IMR-90 (cell line): ENCODE results near the gene TAF4. TPM values are rescaled to one million over a fixed set of nuclear protein-coding genes. Genes with fewer than 3 reads are reported as not detected.
A peak's percentile ranks its signal among the peaks of the same experiment; 100 is the strongest.

ENCODE experiments used
- ATAC-seq: fragments of 200-7000 bp; cut with Tn5 transposase; 2 replicates; pipeline ENCODE4 v1.9.1; 2020; ENCODE audit warnings: low read depth, mild to moderate bottlenecking, moderate library complexity
- BruUV-seq: library from RNA; stranded (reverse); fragments of 400-500 nt; replicated peaks from 2 replicates; lab custom pipeline; 2021; lab: Mats Ljungman, UMichigan
- CTCF ChIA-PET: fragments of 300-600 bp; formaldehyde crosslinking; extraction: SDS; loops from one replicate; lab custom pipeline; 2021; ENCODE audit warnings: antibody characterized with exemption; lab: Yijun Ruan, JAX
- POLR2A ChIA-PET: fragments of 300-600 bp; sonication (Branson Sonifier 250); formaldehyde crosslinking; loops from one replicate; lab custom pipeline; 2022; ENCODE audit warnings: antibody characterized with exemption; ENCODE audit not compliant: unreplicated experiment; lab: Charles Lee
- DNase-seq: peaks from one replicate; pipeline ENCODE4 v3.0.0; 2013
- H2AFZ ChIP-seq: replicated peaks from 2 replicates; pipeline ENCODE3; 2013; ENCODE audit warnings: low read length, mild to moderate bottlenecking; ENCODE audit not compliant: poor library complexity
- H2AK5ac ChIP-seq: 2 replicates; pipeline ENCODE4 v1.6.1; 2013; ENCODE audit warnings: low read depth, low read length, inconsistent platforms
- H2AK9ac ChIP-seq: replicated peaks from 2 replicates; pipeline ENCODE3; 2013; ENCODE audit warnings: mild to moderate bottlenecking, low read depth, low read length, moderate library complexity; ENCODE audit not compliant: poor library complexity
- H2BK120ac ChIP-seq: 2 replicates; pipeline ENCODE4 v1.6.1; 2013; ENCODE audit warnings: low read depth, low read length, inconsistent platforms
- H2BK15ac ChIP-seq: 3 replicates; pipeline ENCODE4 v1.6.1; 2013; ENCODE audit warnings: low read depth, low read length, inconsistent platforms
- H2BK20ac ChIP-seq: 2 replicates; pipeline ENCODE4 v1.6.1; 2013; ENCODE audit warnings: low read depth, mild to moderate bottlenecking, inconsistent platforms, low read length, moderate library complexity
- H2BK5ac ChIP-seq: 2 replicates; pipeline ENCODE4 v1.6.1; 2013; ENCODE audit warnings: mild to moderate bottlenecking, low read depth, low read length, inconsistent platforms; ENCODE audit not compliant: poor library complexity, severe bottlenecking
- H3K14ac ChIP-seq: replicated peaks from 2 replicates; pipeline ENCODE4 v1.6.1; 2013; ENCODE audit warnings: low read depth, low read length, inconsistent platforms
- H3K18ac ChIP-seq: 2 replicates; pipeline ENCODE4 v1.6.1; 2013; ENCODE audit warnings: low read depth, low read length, control low read depth
- H3K23ac ChIP-seq: 2 replicates; pipeline ENCODE4 v1.6.1; 2013; ENCODE audit warnings: low read depth, low read length, inconsistent platforms
- H3K27ac ChIP-seq: 2 replicates; pipeline ENCODE4 v1.5.1; 2013; ENCODE audit warnings: mild to moderate bottlenecking, control low read depth, low read length; ENCODE audit not compliant: insufficient read depth
- H3K27me3 ChIP-seq: 2 replicates; pipeline ENCODE4 v1.6.1; 2013; ENCODE audit warnings: low read length; ENCODE audit not compliant: control insufficient read depth, insufficient read depth
- H3K36me3 ChIP-seq: 2 replicates; pipeline ENCODE4 v1.6.1; 2013; ENCODE audit warnings: low read length, mixed read lengths; ENCODE audit not compliant: control insufficient read depth, insufficient read depth
- H3K4ac ChIP-seq: 2 replicates; pipeline ENCODE4 v1.6.1; 2013; ENCODE audit warnings: low read depth, low read length, inconsistent platforms
- H3K4me1 ChIP-seq: 2 replicates; pipeline ENCODE4 v1.6.1; 2013; ENCODE audit warnings: low read length, mixed read lengths; ENCODE audit not compliant: control insufficient read depth, insufficient read depth
- H3K4me2 ChIP-seq: 2 replicates; pipeline ENCODE4 v1.6.1; 2013; ENCODE audit warnings: low read depth, mild to moderate bottlenecking, control low read depth, low read length, moderate library complexity
- H3K4me3 ChIP-seq: 2 replicates; pipeline ENCODE4 v1.5.1; 2013; ENCODE audit warnings: low read depth, mild to moderate bottlenecking, control low read depth, low read length, moderate library complexity; ENCODE audit not compliant: insufficient read depth
- H3K56ac ChIP-seq: 2 replicates; pipeline ENCODE4 v1.6.1; 2013; ENCODE audit warnings: low read length, inconsistent platforms; ENCODE audit not compliant: insufficient read depth; ENCODE audit errors: extremely low read depth
- H3K79me1 ChIP-seq, 2 experiments: 2 replicates each; pipeline ENCODE4 v1.6.1; 2013; ENCODE audit warnings: low read length in 2 of 2, inconsistent platforms in 1 of 2, low read depth in 1 of 2
- H3K9ac ChIP-seq: 2 replicates; pipeline ENCODE4 v1.6.1; 2013; ENCODE audit warnings: low read depth, low read length, control low read depth
- H3K9me1 ChIP-seq: 2 replicates; pipeline ENCODE4 v1.6.1; 2013; ENCODE audit warnings: low read length, inconsistent platforms; ENCODE audit not compliant: insufficient read depth
- H3K9me3 ChIP-seq: 2 replicates; pipeline ENCODE4 v1.6.1; 2013; ENCODE audit warnings: low read length; ENCODE audit not compliant: control insufficient read depth, insufficient read depth
- H4K20me1 ChIP-seq: 2 replicates; pipeline ENCODE4 v1.6.1; 2013; ENCODE audit warnings: low read length, inconsistent platforms; ENCODE audit not compliant: insufficient read depth
- H4K5ac ChIP-seq: 2 replicates; pipeline ENCODE4 v1.6.1; 2013; ENCODE audit warnings: mild to moderate bottlenecking, low read depth, low read length, control low read depth
- H4K8ac ChIP-seq, 2 experiments: 2 replicates each; pipeline ENCODE4 v1.6.1; 2013; ENCODE audit warnings: low read depth in 2 of 2, low read length in 2 of 2, control low read depth in 1 of 2, inconsistent platforms in 1 of 2
- H4K91ac ChIP-seq: 2 replicates; pipeline ENCODE4 v1.6.1; 2013; ENCODE audit warnings: low read depth, low read length, inconsistent platforms; ENCODE audit not compliant: insufficient read depth
- BHLHE40 ChIP-seq: fragments of 150-350 bp; IDR thresholded peaks from 2 replicates; pipeline ENCODE4 v1.6.1; 2016; ENCODE audit warnings: mild to moderate bottlenecking, low read depth, low read length
- CEBPB ChIP-seq: IDR thresholded peaks from 2 replicates; pipeline ENCODE4 v1.6.1; 2012; ENCODE audit warnings: low read depth, low read length, improper control_type of control experiment
- CHD1 ChIP-seq: IDR thresholded peaks from 2 replicates; pipeline ENCODE4 v1.6.1; 2012; ENCODE audit warnings: low read depth, low read length, improper control_type of control experiment
- FOS ChIP-seq: fragments of 150-350 bp; IDR thresholded peaks from 2 replicates; pipeline ENCODE4 v1.6.1; 2016; ENCODE audit warnings: low read depth, low read length
- MAFK ChIP-seq: IDR thresholded peaks from 2 replicates; pipeline ENCODE4 v1.6.1; 2012; ENCODE audit warnings: low read depth, low read length, improper control_type of control experiment
- MAZ ChIP-seq: IDR thresholded peaks from 2 replicates; pipeline ENCODE4 v1.6.1; 2012; ENCODE audit warnings: low read depth, mild to moderate bottlenecking, low read length, improper control_type of control experiment, moderate library complexity, borderline replicate concordance
- MXI1 ChIP-seq: IDR thresholded peaks from 2 replicates; pipeline ENCODE4 v1.6.1; 2012; ENCODE audit warnings: low read depth, mild to moderate bottlenecking, low read length, moderate library complexity, borderline replicate concordance
- POLR2A ChIP-seq: IDR thresholded peaks from 2 replicates; pipeline ENCODE4 v1.6.1; 2012; ENCODE audit warnings: mild to moderate bottlenecking, low read depth, low read length
- RAD21 ChIP-seq: IDR thresholded peaks from 2 replicates; pipeline ENCODE4 v1.6.1; 2012; ENCODE audit warnings: low read length, improper control_type of control experiment
- RCOR1 ChIP-seq: IDR thresholded peaks from 2 replicates; pipeline ENCODE4 v1.6.1; 2012; ENCODE audit warnings: mild to moderate bottlenecking, low read length, improper control_type of control experiment; ENCODE audit not compliant: insufficient replicate concordance
- RFX5 ChIP-seq: IDR thresholded peaks from 2 replicates; pipeline ENCODE4 v1.8.0; 2012; ENCODE audit warnings: low read depth, mild to moderate bottlenecking, low read length, moderate library complexity
- SMC3 ChIP-seq: fragments of 150-350 bp; IDR thresholded peaks from 2 replicates; pipeline ENCODE4 v1.6.1; 2016; ENCODE audit warnings: low read depth, mild to moderate bottlenecking, antibody characterized with exemption, low read length, moderate library complexity
- WGBS, 2 experiments: methylation state at CpG; one replicate each; pipeline versions ENCODE4 v1.1.5 to v1.1.7; 2013; ENCODE audit warnings: missing lambda C conversion rate in 2 of 2; ENCODE audit not compliant: insufficient read length in 1 of 2; ENCODE audit errors: extremely low coverage in 2 of 2; 5-methylcytosine and 5-hydroxymethylcytosine counted together
- dilution Hi-C: fragments of 300-500 bp; cut with HindIII; formaldehyde crosslinking; loops from one replicate; pipeline ENCODE4 v1.14.3; 2018; ENCODE audit warnings: low sequenced_read_pairs; ENCODE audit not compliant: unreplicated experiment
- in situ Hi-C: fragments of 300-500 bp; cut with MboI; formaldehyde crosslinking; loops from 3 replicates; pipeline ENCODE4 v1.14.3; 2019; ENCODE audit warnings: low sequenced_read_pairs, inconsistent platforms, mixed read lengths
- intact Hi-C: fragments of 100-400 bp; cut with micrococcal nuclease; formaldehyde crosslinking; loops from 2 replicates; pipeline ENCODE4 v1.10.0; 2022
- polyA plus RNA-seq, 3 experiments: library from polyadenylated mRNA; depleted of rRNA; stranded (reverse); fragments of >200 nt; gene quantifications; 2 replicates each; pipeline ENCODE4 v1.2.3, GENCODE V29; 2012; ENCODE audit warnings: low replicate concordance in 1 of 3
- total RNA-seq: library from RNA; depleted of rRNA; stranded (reverse); fragments of >200 nt; gene quantifications from 2 replicates; pipeline ENCODE4 v1.2.3, GENCODE V29; 2012
- TF ChIP-seq, protein P1 (sequence below): fragments of 150-350 bp; IDR thresholded peaks from 2 replicates; pipeline ENCODE4 v1.6.1; 2016; ENCODE audit warnings: low read depth, mild to moderate bottlenecking, low read length, moderate library complexity, borderline replicate concordance
- TF ChIP-seq, protein P2 (sequence below): fragments of 150-350 bp; IDR thresholded peaks from 2 replicates; pipeline ENCODE4 v1.6.1; 2017; ENCODE audit warnings: mild to moderate bottlenecking, antibody characterized with exemption, low read length, low read depth
- TF ChIP-seq, protein P3 (sequence below): conservative IDR thresholded peaks from 2 replicates; pipeline ENCODE4 v1.5.1; 2012; ENCODE audit warnings: mild to moderate bottlenecking, low read depth, low read length, improper control_type of control experiment

Gene TAF4
- total and polyA plus RNA-seq, 2 of the 4 experiments (the other 2 are of a cell fraction) = 1.4 to 5.1 TPM

DNA sequence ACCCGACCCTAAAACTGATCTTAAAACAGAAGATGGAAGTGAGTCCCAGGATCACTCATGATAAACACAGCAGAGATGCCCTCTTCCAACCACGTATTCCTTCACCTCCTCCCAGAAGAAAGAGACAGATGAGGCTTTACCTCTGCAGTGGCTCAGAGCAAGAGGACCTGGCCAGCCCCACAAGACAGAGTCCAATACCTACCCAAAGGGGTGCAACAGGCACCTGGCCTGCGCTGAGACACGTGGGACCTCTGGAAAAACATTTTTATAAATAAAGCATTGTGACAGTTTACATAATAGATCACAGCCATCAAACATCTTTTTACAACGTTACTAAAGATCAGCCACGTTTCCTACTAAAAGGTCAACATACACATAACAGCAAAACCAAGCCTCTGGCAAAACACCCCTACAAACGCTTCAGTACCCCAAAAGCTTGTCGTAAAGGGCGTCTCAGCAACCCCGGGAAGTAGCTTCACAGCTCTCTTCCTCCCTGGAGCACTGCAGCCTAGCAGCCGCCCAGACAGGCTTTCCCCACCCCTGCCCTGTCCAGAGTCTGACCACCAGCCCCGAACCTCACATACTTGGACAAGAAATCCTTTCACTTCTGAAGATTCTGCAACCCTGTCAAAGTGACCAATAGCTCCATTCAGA lies 2.9 kb downstream of the TAF4 start:
- intact Hi-C loops (loop anchor here (1.0 to 5.0 kb wide), 2 partner anchors 35 to 60 kb away; partner anchors contain the start of gene LSM14B), dilution Hi-C loops (no loop called here), in situ Hi-C loops (no loop called here)
- Histone ChIP-seq H3K9me3 (no peaks in the 10 kb centered on the region), H3K79me1 (peaks cover 29 to 64% of the 10 kb centered on the region in 2 experiments), H2BK15ac (no peak overlapping the region), H2AK5ac (no peak overlapping the region), H2BK20ac (no peak overlapping the region), H4K91ac (no peak overlapping the region), H3K4me3 (no peak overlapping the region), H3K27me3 (no peaks in the 10 kb centered on the region), H2AFZ (peak overlapping the region; percentile 54), H3K9me1 (no peaks in the 10 kb centered on the region; the same call in 1 of the 2 replicates), H4K8ac (no peak overlapping the region), H3K36me3 (0 out of 2 replicates have a peak, but pooled peaks cover 1% of the 10 kb centered on the region), H3K4ac (no peak overlapping the region), H4K20me1 (peaks cover 49% of the 10 kb centered on the region), H3K56ac (no peak overlapping the region), H3K27ac (no peak overlapping the region), H2BK120ac (no peak overlapping the region), H2AK9ac (peak overlapping the region; percentile 79), H3K18ac (no peak overlapping the region), H3K9ac (no peak overlapping the region), H4K5ac (no peak overlapping the region), H3K4me2 (peak overlapping the region; percentile 2; the same call in 1 of the 2 replicates), H2BK5ac (no peak overlapping the region), H3K4me1 (peaks cover 16% of the 10 kb centered on the region), H3K14ac (no peak overlapping the region), H3K23ac (no peak overlapping the region)
- BruUV-seq = no TSS peak
- ChIA-PET POLR2A (no interaction called here), CTCF (interaction anchor here (1.0 kb wide), 1 partner anchor 73 kb away, joined by 4 read pairs; no protein-coding TSS in a partner anchor)
- 80% methylated on average over 6 of the region's 12 CpGs; no CpG with 5 or more reads in 1 of the 2 experiments for WGBS, 2 experiments
- DNase-seq (no peak), ATAC-seq (no peak)
- TF ChIP-seq SMC3 (no peak), BHLHE40 (no peak), FOS (no peak), CEBPB (no peak), POLR2A (no peak), MXI1 (no peak), MAZ (no peak), RAD21 (no peak), CHD1 (no peak), RCOR1 (no peak), RFX5 (no peak), MAFK (no peak)
- TF ChIP-seq, protein P1, sequence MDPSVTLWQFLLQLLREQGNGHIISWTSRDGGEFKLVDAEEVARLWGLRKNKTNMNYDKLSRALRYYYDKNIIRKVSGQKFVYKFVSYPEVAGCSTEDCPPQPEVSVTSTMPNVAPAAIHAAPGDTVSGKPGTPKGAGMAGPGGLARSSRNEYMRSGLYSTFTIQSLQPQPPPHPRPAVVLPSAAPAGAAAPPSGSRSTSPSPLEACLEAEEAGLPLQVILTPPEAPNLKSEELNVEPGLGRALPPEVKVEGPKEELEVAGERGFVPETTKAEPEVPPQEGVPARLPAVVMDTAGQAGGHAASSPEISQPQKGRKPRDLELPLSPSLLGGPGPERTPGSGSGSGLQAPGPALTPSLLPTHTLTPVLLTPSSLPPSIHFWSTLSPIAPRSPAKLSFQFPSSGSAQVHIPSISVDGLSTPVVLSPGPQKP = no peak
- TF ChIP-seq, protein P2, sequence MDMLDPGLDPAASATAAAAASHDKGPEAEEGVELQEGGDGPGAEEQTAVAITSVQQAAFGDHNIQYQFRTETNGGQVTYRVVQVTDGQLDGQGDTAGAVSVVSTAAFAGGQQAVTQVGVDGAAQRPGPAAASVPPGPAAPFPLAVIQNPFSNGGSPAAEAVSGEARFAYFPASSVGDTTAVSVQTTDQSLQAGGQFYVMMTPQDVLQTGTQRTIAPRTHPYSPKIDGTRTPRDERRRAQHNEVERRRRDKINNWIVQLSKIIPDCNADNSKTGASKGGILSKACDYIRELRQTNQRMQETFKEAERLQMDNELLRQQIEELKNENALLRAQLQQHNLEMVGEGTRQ = no peak
- TF ChIP-seq, protein P3, sequence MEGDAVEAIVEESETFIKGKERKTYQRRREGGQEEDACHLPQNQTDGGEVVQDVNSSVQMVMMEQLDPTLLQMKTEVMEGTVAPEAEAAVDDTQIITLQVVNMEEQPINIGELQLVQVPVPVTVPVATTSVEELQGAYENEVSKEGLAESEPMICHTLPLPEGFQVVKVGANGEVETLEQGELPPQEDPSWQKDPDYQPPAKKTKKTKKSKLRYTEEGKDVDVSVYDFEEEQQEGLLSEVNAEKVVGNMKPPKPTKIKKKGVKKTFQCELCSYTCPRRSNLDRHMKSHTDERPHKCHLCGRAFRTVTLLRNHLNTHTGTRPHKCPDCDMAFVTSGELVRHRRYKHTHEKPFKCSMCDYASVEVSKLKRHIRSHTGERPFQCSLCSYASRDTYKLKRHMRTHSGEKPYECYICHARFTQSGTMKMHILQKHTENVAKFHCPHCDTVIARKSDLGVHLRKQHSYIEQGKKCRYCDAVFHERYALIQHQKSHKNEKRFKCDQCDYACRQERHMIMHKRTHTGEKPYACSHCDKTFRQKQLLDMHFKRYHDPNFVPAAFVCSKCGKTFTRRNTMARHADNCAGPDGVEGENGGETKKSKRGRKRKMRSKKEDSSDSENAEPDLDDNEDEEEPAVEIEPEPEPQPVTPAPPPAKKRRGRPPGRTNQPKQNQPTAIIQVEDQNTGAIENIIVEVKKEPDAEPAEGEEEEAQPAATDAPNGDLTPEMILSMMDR = no peak
